ENCODE measurements around the gene SNX1. TPM values are rescaled to one million over a fixed set of nuclear protein-coding genes. Genes with fewer than 3 reads are reported as not detected.

The SNX1 gene
- total and polyA plus RNA-seq, 2 of the 13 experiments (the other 11 are each of a cell fraction or from before 2014, with no cell fraction given): 29.3 to 60.1 TPM

GRCh38 chr15:64095795-64096667 lies at the start of gene SNX1 (continued):
- TF ChIP-seq ZBTB3 (CRISPR knock-in tag; IDR thresholded peaks at IDR 0.05; ENCODE audit: borderline replicate concordance, low read depth) (no peak), ZNF614 (CRISPR knock-in tag; IDR thresholded peaks at IDR 0.05; ENCODE audit: borderline replicate concordance) (peak; percentile 83; the same call in 1 of the 2 replicates), ZMYM4 (CRISPR knock-in tag; IDR thresholded peaks at IDR 0.05) (peak; percentile 64), ARID4A (CRISPR knock-in tag; IDR thresholded peaks at IDR 0.05; ENCODE audit: borderline replicate concordance) (peak; percentile 89), NFKB2 (CRISPR knock-in tag; IDR thresholded peaks at IDR 0.05; ENCODE audit: borderline replicate concordance) (peak; percentile 71; the same call in 1 of the 2 replicates), MIER3 (CRISPR knock-in tag; IDR thresholded peaks at IDR 0.05; ENCODE audit: borderline replicate concordance) (peak; percentile 83; the same call in 1 of the 2 replicates), ZNF777 (CRISPR knock-in tag; IDR thresholded peaks at IDR 0.05) (peak; percentile 87), ZNF350 (CRISPR knock-in tag; IDR thresholded peaks at IDR 0.05; ENCODE audit: borderline replicate concordance, low read depth) (no peak; the same call in none of the 2 replicates), ZNF547 (CRISPR knock-in tag; IDR thresholded peaks at IDR 0.05) (peak; percentile 35; the same call in 1 of the 2 replicates), ZNF674 (CRISPR knock-in tag; IDR thresholded peaks at IDR 0.05; ENCODE audit: low read depth) (no peak), ZNF256 (CRISPR knock-in tag; conservative IDR thresholded peaks at IDR 0.05) (no peak), GPN1 (CRISPR knock-in tag; IDR thresholded peaks at IDR 0.05; ENCODE audit: borderline replicate concordance) (peak; percentile 24; the same call in 1 of the 2 replicates), FOXK1 (CRISPR knock-in tag; IDR thresholded peaks at IDR 0.05; ENCODE audit: borderline replicate concordance, low read depth) (peak; percentile 79), ZNF639 (CRISPR knock-in tag; conservative IDR thresholded peaks at IDR 0.05) (peak; percentile 70), ZMYM3 (CRISPR knock-in tag; IDR thresholded peaks at IDR 0.05) (0 out of 2 replicates have a peak, but pooled peaks have one; percentile 23), ZSCAN9 (CRISPR knock-in tag; IDR thresholded peaks at IDR 0.05; ENCODE audit: borderline replicate concordance) (no peak), REL (CRISPR knock-in tag; conservative IDR thresholded peaks at IDR 0.05) (no peak), KAT7 (CRISPR knock-in tag; IDR thresholded peaks at IDR 0.05; ENCODE audit: borderline replicate concordance) (peak; percentile 86; the same call in 1 of the 2 replicates), UBTF (CRISPR knock-in tag; IDR thresholded peaks at IDR 0.05) (peak; percentile 84), KDM2A (CRISPR knock-in tag; IDR thresholded peaks at IDR 0.05; ENCODE audit: borderline replicate concordance, low read depth) (peak; percentile 94)

All from HepG2 (cell line).